ES-I3 (cell line): ENCODE measurements around the gene KDM1B.

ENCODE experiments used
- H3K36me3 ChIP-seq: 2 replicates; pipeline ENCODE4 v1.6.1; 2013; ENCODE audit warnings: mild to moderate bottlenecking, low read length, control low read depth, moderate library complexity; ENCODE audit not compliant: insufficient read depth
- H3K4me1 ChIP-seq: 2 replicates; pipeline ENCODE4 v1.6.1; 2013; ENCODE audit warnings: mild to moderate bottlenecking, control low read depth, low read length; ENCODE audit not compliant: insufficient read depth
- H3K9ac ChIP-seq: 2 replicates; pipeline ENCODE4 v1.6.1; 2013; ENCODE audit warnings: low read depth, mild to moderate bottlenecking, low read length, moderate library complexity
- H3K9me3 ChIP-seq: 2 replicates; pipeline ENCODE4 v1.6.1; 2013; ENCODE audit warnings: mild to moderate bottlenecking, low read length, moderate library complexity; ENCODE audit not compliant: control insufficient read depth, insufficient read depth

The KDM1B gene

DNA sequence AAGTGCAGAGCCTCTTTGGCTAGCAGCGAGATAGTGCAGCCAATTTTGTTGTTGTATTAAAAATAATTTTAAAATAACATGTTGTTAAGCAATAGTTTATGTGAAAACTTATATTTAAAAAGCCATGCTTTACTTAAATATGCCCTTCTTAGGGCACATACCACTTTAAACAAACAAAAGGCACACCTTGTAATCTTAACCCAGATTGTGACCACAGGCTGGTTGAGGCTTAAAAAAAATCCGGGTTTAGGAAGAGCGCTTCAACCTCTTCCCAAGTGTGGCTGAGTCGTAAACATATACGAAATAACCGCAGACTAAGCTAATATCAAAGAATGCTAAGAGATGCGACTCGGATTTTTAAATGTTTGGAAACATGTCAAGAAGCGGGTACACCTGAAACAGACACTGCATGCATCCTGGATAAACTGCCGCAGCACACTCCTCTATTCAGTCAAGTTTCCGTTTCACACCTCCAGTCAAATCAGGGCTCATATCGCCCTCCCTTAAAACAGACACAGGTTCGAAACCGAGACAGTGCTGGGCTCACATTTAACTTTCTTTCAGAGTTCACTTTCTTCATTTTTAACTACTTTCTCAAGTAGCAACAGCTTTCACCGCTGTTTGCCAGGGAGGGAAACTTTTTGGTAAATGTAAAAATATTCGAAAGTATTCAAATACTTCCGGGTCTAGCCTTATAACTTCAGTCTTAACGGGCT is 107.6 kb downstream of the KDM1B start:
- Histone ChIP-seq H3K9me3 (peaks cover 2% of the 10 kb centered on the region; the same call in 1 of the 2 replicates), H3K4me1 (peaks cover 25% of the 10 kb centered on the region), H3K9ac (peak overlapping the region; percentile 94), H3K36me3 (peaks cover 4% of the 10 kb centered on the region; the same call in 1 of the 2 replicates)

DNA sequence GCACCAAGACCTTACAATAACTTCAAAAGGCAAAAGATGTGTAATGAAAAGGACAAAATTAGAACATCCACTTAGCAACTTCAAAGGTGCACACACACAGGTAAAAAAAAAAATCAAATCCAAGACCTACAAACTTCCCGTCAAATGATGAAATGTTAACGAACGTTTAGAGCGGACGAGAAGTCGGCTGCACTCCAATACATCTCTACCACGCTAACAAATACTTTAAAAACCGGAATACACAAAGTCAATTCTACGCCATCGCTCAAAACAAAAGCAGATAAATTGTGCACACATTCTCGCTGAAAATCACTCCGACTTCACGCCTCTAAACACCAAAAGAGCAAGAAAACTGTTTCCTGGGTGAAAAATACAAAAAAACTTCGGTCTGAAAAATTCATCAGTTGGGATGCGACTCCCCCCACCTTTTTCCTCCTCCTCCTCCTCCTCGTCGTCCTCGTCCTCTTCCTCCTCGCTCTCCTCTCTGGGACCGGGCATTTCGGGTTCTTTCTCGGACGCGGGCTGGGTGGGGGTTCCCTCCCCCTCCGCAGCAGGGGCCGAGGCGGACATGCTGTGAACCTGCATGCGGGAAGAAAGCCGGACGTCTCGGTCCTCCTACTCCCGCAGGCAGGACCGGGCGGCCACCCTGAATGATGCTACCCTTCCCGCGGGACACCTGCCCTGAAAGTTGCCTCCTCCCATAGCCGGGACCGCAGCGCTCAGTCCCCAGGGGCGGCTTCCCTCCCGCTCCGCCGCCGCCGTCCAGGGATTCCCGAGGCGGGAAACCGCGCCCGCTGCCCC is 108.4 kb downstream of the KDM1B start:
- H3K9ac ChIP-seq: peak overlapping the region; percentile 94
- H3K36me3 ChIP-seq: peaks cover 4% of the 10 kb centered on the region; the same call in 1 of the 2 replicates
- H3K9me3 ChIP-seq: peaks cover 2% of the 10 kb centered on the region; the same call in 1 of the 2 replicates
- peaks cover 25% of the 10 kb centered on the region for H3K4me1 ChIP-seq

DNA sequence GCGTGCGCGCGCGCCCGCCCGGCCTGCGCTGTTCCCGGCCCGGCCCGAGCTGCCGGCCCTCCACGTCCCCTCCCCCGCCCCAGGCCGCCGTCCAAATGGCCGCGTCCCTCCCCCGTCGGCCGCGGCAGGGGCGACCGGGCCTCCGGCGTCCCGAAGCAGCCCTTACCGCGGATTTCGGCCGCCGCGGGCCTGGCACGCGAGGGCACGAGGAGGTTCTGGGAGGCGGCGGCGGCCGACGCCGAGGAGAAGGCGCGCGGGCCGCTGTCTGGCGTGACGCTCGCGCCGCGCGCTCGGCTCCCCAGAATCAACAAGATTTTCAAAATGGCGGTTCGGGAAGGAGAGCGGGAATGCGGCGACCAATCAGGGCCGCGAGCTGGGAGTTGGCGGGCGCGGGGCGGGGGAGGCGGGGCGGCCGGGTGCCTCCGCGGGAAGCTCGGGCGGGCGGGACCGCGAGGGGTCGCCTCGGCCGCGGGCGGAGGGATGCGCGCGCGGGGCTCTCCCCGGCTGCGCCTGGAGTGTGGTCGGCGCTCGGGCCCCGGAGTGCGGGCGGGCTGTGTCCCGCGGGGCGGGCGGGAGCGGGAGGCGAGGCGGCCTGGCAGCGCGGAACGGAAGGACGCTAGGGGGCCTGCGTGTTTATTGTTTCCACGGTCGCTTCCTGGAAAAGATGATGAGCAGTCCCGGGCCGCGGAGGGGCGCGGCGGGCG is 109.1 kb downstream of the KDM1B start, which contains the start of gene DEK:
DEK (minus strand) TSS at position 312 of the 704 bp plus-strand sequence. CDS start 543 bp downstream, outside the sequence.
- H3K9me3 ChIP-seq: peaks cover 2% of the 10 kb centered on the region; the same call in 1 of the 2 replicates
- peaks cover 25% of the 10 kb centered on the region for H3K4me1 ChIP-seq
- peak within 1 kb of the TSS; percentile 94 for H3K9ac ChIP-seq
- peaks cover 4% of the 10 kb centered on the region; the same call in 1 of the 2 replicates for H3K36me3 ChIP-seq

DNA sequence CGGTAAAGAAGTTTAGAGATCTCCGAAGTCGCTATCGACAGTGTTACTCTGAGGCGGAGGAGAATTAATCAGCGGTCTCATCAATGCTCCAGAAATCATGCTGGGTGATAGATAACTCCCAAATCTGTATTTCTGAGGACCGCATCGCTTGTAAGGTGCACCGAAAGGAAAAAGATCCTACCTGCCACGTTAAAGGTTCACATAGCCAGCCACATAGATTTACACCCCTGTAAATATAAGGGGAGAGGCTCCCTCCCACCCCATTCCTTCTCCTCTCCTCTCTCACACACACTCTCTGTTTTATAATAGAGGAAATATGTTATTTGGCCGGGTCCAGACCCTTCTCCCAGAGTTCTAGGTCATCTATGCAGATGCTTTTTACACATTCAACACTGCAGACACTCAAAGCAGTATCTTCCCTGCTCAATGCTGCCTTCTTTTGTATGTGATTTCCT is 109.7 kb downstream of the KDM1B start:
- H3K4me1 ChIP-seq: peaks cover 25% of the 10 kb centered on the region
- peaks cover 4% of the 10 kb centered on the region; the same call in 1 of the 2 replicates for H3K36me3 ChIP-seq
- peak overlapping the region; percentile 49 for H3K9ac ChIP-seq
- peaks cover 2% of the 10 kb centered on the region; the same call in 1 of the 2 replicates for H3K9me3 ChIP-seq

DNA sequence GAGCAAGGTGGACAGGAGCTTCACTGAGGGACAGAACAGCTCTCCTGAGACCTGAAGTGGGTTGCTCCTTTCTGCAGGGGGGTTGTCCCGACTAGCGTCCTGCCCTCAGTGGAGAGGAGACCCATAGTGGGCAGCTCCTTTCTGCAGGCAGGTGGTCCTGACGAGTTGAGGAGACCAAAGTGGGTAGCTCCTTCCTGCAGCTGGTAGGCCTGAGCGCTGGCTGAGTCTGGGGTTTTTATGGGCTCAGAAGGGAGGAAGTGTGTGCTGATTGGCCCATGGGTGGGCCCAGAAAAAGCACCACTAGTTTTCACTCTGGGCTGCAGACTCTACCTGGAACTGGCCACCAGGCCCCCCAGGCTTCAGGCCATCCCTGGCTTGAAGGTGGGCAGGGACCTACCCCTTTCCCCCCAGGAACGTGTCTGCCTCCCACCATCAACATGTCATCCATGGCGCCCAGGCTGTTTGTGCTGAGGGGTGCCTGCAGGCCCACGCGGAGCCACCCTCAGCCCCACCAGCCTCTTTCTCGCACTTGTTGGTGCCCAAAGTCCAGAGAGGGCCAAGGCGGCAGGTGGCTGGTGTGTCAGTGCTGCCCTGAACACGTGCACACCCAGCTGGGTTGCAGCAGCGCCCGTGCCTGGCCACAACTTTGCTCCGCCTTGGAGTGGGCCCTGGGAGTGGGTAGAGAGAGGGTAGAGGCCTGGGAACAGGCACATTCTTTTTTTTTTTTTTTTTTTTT is 110.7 kb downstream of the KDM1B start:
- H3K4me1 ChIP-seq: peaks cover 19% of the 10 kb centered on the region
- peaks cover 4% of the 10 kb centered on the region; the same call in 1 of the 2 replicates for H3K36me3 ChIP-seq
- H3K9ac ChIP-seq: no peak overlapping the region
- peaks cover 2% of the 10 kb centered on the region; the same call in 1 of the 2 replicates for H3K9me3 ChIP-seq

DNA sequence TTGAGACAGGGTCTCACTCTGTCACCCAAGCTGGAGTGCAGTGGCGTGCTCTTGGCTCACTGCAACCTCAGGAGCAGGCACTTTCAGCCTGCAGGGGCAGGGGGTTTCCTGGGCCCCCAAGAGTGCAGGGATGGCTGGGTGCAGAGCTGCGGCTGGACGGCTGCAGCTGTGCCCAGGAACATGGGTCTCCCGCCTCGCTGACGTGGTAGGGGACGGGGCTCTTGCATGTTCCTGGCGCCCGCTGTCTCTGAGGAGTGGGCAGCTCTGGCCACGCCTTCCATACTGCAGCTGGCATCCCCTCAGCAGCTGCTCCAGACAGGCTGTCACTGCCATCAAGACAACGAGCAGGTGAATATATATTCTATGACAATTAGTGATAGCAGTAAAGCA is 111.3 kb downstream of the KDM1B start:
- no peak overlapping the region for H3K9ac ChIP-seq
- H3K9me3 ChIP-seq: peaks cover 2% of the 10 kb centered on the region; the same call in 1 of the 2 replicates
- peaks cover 13% of the 10 kb centered on the region for H3K4me1 ChIP-seq
- peaks cover 4% of the 10 kb centered on the region; the same call in 1 of the 2 replicates for H3K36me3 ChIP-seq

DNA sequence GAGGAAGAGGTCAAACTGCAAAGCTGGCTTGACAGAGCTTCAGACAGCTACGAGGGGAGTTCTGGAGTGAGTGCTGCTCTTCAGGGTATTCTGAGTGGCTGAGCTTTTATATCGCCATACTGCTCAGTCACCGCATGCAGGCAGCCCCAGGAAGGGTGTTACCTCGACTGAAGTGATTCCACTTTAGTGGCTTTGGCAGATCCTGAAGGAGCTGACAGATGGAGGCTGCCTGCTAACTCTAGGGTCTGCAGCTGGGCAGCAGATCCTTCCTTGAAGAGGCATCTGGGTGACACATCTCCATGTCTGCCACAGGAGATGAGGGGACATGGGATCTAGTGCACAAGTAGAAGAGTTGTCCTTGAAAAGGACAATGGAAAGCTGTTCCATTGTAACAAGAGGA is 112.8 kb downstream of the KDM1B start:
- Histone ChIP-seq H3K4me1 (no peaks in the 10 kb centered on the region; the same call in 1 of the 2 replicates), H3K36me3 (no peaks in the 10 kb centered on the region; the same call in 1 of the 2 replicates), H3K9ac (no peak overlapping the region), H3K9me3 (peaks cover 2% of the 10 kb centered on the region; the same call in 1 of the 2 replicates)

DNA sequence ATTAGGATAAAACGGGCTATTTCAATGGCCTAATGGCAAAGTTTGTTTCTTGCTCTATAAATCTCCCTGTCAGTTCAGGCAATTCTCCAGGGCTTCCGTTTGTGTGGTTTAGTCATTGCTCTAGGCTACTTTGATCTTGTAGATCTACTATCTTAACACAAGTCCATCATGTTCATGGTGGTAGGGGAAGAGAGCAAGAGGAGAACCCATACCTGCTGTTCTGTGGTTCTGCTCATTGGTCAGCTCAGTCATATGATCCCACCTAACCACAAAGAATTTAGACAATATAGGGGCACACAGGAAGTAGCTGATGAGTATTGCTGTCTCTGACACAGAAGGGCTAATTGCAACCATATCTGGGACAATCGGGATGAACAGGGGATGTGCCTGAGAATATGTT is 114.0 kb downstream of the KDM1B start:
- Histone ChIP-seq H3K4me1 (no peaks in the 10 kb centered on the region; the same call in 1 of the 2 replicates), H3K9me3 (peaks cover 2% of the 10 kb centered on the region; the same call in 1 of the 2 replicates), H3K36me3 (no peaks in the 10 kb centered on the region; the same call in 1 of the 2 replicates), H3K9ac (no peak overlapping the region)

DNA sequence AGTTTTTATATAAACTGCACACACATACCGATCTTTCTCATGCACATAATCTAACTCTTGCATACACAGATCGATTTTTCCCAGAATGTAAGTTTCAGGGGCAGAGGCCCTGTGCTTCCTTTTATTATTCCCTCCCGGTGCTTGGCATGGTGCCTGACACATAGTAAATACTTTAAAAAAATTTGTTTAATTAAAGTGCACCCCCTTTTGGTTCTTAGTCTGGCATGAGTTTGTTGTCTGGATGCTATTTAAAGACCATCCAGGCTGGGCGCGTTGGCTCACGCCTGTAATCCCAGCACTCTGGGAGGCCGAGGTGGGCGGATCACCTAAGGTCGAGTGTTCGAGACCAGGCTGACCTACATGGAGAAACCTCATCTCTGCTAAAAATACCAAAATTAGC is 114.5 kb downstream of the KDM1B start:
- H3K9ac ChIP-seq: no peak overlapping the region
- peaks cover 2% of the 10 kb centered on the region; the same call in 1 of the 2 replicates for H3K9me3 ChIP-seq
- H3K4me1 ChIP-seq: no peaks in the 10 kb centered on the region; the same call in 1 of the 2 replicates
- no peaks in the 10 kb centered on the region; the same call in 1 of the 2 replicates for H3K36me3 ChIP-seq

DNA sequence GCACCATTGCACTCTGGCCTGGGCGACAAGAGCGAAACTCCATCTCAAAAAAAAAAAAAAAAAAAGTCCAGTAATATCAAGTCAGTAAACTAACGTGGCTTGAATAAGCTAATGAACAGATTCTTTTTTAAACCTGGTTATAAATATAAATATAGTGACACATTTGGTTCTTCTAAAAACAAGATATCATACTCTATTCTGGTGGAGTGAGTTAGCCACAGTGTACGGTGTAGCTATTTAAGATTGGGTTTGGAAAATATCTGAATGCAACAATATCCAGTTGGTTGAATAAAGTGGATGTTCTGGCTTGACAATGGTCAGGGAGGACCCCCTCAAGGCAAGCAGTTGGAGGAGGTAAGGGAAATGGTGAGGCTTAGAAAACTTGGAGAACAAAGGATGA is 115.0 kb downstream of the KDM1B start:
- Histone ChIP-seq H3K36me3 (no peaks in the 10 kb centered on the region; the same call in 1 of the 2 replicates), H3K9me3 (peaks cover 2% of the 10 kb centered on the region; the same call in 1 of the 2 replicates)

More for the DNA sequence above, 115.0 kb downstream of the KDM1B start:
- H3K9ac ChIP-seq: no peak overlapping the region
- H3K4me1 ChIP-seq: no peaks in the 10 kb centered on the region; the same call in 1 of the 2 replicates
